Gastrocnemius medialis (tissue), 4 donors: ENCODE results near the gene UQCRH. TPM values are rescaled to one million over a fixed set of nuclear protein-coding genes. Genes with fewer than 3 reads are reported as not detected.
A peak's percentile ranks its signal among the peaks of the same experiment; 100 is the strongest.

ENCODE experiments used
- ATAC-seq, 2 donors: fragments of 150-250 bp; one replicate each; pipeline ENCODE4 v1.9.1; 2016
- DNase-seq, 2 donors: peaks; one replicate each; pipeline ENCODE4 v3.0.0-alpha.2; 2019
- H3K27ac ChIP-seq, 4 donors: fragments of 200-600 bp; sonication (generic); 1 replicate in 1 of 4; 2 replicates in 3 of 4; pipeline ENCODE4 v1.5.1; 2016 to 2018; ENCODE audit warnings: mild to moderate bottlenecking in 2 of 4, moderate library complexity in 1 of 4
- H3K27me3 ChIP-seq, 3 donors: fragments of 200-600 bp; sonication (generic) in 2 of 3; 1 replicate in 1 of 3; 2 replicates in 2 of 3; pipeline versions ENCODE4 v1.5.1 to v1.6.0; 2016 to 2019; ENCODE audit warnings: mild to moderate bottlenecking in 1 of 3, moderate library complexity in 1 of 3
- H3K36me3 ChIP-seq, 2 donors: fragments of 200-600 bp; sonication (generic) in 1 of 2; one replicate each; pipeline ENCODE4 v1.5.1; 2017 to 2018
- H3K4me1 ChIP-seq, 2 donors: fragments of 200-600 bp; sonication (generic) in 1 of 2; one replicate each; pipeline ENCODE4 v1.5.1; 2016 to 2017; ENCODE audit warnings: mild to moderate bottlenecking in 2 of 2
- H3K4me3 ChIP-seq, 4 donors: fragments of 200-600 bp; sonication (generic) in 3 of 4; 1 replicate in 1 of 4; 2 replicates in 3 of 4; pipeline ENCODE4 v1.5.1; 2016 to 2019; ENCODE audit warnings: mild to moderate bottlenecking in 2 of 4
- H3K9me3 ChIP-seq, 3 donors: fragments of 200-600 bp; sonication (generic) in 2 of 3; 1 replicate in 1 of 3; 2 replicates in 2 of 3; pipeline ENCODE4 v1.5.1; 2016 to 2019
- POLR2A ChIP-seq, 2 donors: fragments of 450-650 bp; IDR thresholded peaks; one replicate each; pipeline ENCODE4 v1.6.1; 2017; ENCODE audit warnings: antibody characterized with exemption in 2 of 2, mild to moderate bottlenecking in 2 of 2, moderate library complexity in 2 of 2
- in situ Hi-C, 4 donors: fragments of 200-750 bp; cut with MboI; loops; one replicate each; pipeline versions ENCODE4 v1.15.0 to v1.8.0; 2017; ENCODE audit warnings: low sequenced_read_pairs in 4 of 4
- intact Hi-C: fragments of 100-400 bp; cut with DNase I; formaldehyde crosslinking; loops from one replicate; pipeline ENCODE4 v1.15.1; 2023; ENCODE audit warnings: low total_unique reads
- total RNA-seq, 4 donors: library from RNA; depleted of rRNA; stranded (reverse); fragments of >200 nt; gene quantifications; one replicate each; pipeline versions ENCODE4 v1.1.0 to v1.2.3, GENCODE V29; 2016
- TF ChIP-seq, protein P1 (sequence below), 5 experiments: fragments of 450-650 bp in 3 of 5; fragments of 200-600 bp in 2 of 5; sonication (generic) in 2 of 5; IDR thresholded peaks in 4 of 5; conservative IDR thresholded peaks in 1 of 5; 1 replicate in 4 of 5; 2 replicates in 1 of 5; pipeline ENCODE4 v1.5.1; 2016 to 2019; ENCODE audit warnings: antibody characterized with exemption in 5 of 5, mild to moderate bottlenecking in 3 of 5, moderate library complexity in 3 of 5

The UQCRH gene
- total RNA-seq, 4 donors from 2014 or later = 415 to 695 (median 493) TPM

DNA sequence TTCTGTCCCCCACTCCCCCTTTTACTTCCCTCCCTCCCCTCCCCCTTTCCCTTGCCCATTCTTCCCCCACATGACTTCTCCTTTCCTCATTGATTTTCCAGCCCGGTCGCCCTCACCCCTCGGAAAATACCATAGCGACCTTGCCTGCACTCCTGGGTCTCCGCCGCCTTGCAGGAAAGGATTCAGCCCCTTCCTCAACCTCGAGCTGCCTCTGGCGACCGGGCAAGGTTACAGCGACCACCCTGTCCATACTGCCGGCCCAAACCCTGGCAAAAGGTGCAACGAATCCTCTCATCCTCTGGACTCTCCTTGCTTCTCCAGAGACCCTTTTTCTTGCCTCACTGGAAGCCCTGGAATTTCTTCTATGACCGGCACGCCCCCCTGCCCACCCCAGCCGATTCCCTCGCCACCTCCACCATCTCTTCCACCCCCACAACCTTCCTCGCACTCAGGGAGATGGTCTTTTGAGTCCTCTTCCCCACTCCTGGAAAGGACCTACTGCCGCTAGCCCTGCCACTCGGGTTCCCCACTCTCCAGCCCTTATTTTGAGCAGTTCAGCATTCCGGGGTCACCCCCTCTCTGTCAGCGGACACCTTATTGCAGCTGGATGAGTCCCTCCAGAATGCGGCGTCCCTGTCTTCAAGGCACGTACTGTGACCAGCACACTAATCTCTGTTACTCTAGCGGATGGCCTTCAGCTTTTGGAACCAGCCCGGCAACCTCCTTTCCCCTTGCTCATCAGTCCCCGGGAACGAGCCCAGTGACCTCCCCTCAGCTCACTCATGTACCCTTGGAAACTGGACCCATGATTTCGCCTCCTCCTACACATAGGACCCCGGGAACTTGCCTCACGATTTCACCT lies 38.0 kb downstream of the UQCRH start:
- ATAC-seq = no peak
- H3K36me3 ChIP-seq = peaks cover 0 to 23% of the 10 kb centered on the region in 2 donors
- TF ChIP-seq POLR2A (IDR thresholded peaks at IDR 0.05) = no peak
- TF ChIP-seq, protein P1, sequence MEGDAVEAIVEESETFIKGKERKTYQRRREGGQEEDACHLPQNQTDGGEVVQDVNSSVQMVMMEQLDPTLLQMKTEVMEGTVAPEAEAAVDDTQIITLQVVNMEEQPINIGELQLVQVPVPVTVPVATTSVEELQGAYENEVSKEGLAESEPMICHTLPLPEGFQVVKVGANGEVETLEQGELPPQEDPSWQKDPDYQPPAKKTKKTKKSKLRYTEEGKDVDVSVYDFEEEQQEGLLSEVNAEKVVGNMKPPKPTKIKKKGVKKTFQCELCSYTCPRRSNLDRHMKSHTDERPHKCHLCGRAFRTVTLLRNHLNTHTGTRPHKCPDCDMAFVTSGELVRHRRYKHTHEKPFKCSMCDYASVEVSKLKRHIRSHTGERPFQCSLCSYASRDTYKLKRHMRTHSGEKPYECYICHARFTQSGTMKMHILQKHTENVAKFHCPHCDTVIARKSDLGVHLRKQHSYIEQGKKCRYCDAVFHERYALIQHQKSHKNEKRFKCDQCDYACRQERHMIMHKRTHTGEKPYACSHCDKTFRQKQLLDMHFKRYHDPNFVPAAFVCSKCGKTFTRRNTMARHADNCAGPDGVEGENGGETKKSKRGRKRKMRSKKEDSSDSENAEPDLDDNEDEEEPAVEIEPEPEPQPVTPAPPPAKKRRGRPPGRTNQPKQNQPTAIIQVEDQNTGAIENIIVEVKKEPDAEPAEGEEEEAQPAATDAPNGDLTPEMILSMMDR (IDR thresholded peaks at IDR 0.05 in 4 of 5, conservative IDR thresholded peaks at IDR 0.05 in 1 of 5) = no peak
- peak in 1 of 2 donors; percentile 21 for DNase-seq
- H3K4me3 ChIP-seq = peak overlapping the region; percentile 66 to 83 (median 77)
- no peaks in the 10 kb centered on the region for H3K27me3 ChIP-seq
- no peaks in the 10 kb centered on the region for H3K9me3 ChIP-seq
- H3K4me1 ChIP-seq = peaks cover 16 to 20% of the 10 kb centered on the region in 2 donors
- intact Hi-C loops = loop anchor here (2.0 to 5.0 kb wide), 2 partner anchors 54 to 95 kb away; partner anchors contain the start of gene RAD54L
- peak overlapping the region; percentile 91 to 99 (median 94) for H3K27ac ChIP-seq
- in situ Hi-C loops = no loop called here

DNA sequence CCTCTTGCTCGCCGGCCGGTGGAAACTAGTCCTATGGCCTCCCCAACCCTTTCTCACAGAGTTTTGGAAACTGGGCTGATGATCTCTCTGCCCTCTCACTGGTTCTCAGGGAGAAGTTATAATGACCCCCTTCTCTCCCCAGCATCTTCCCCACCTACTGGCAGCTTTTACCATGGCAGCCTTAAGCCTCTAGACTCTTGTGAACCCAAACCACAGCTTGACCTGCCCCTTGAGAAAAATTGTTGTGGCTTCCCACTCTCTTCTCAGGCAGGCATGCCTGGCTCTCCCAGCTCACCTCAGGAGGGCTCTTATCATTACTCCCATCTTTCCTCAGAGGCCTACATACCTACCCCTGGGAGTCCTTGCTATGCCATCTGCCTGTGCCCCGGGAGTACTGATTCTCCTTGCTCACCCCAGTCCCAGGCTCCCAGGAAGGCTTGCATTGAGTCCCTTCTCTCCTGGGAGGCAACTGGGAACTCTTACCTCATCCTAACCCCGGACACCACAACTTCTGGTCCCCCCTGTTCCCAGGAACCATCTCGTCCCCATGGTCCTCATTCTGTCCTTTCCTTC lies 38.7 kb downstream of the UQCRH start:
- H3K27ac ChIP-seq = peak overlapping the region; percentile 91 to 99 (median 94)
- H3K4me1 ChIP-seq = peaks cover 16 to 20% of the 10 kb centered on the region in 2 donors
- no peak overlapping the region for H3K4me3 ChIP-seq
- no peak for TF ChIP-seq POLR2A (IDR thresholded peaks at IDR 0.05)
- TF ChIP-seq, protein P1 (IDR thresholded peaks at IDR 0.05 in 4 of 5, conservative IDR thresholded peaks at IDR 0.05 in 1 of 5) = no peak
- in situ Hi-C loops (no loop called here), intact Hi-C loops (loop anchor here (5.0 kb wide), 1 partner anchor 55 kb away; no protein-coding TSS in a partner anchor)
- no peaks in the 10 kb centered on the region for H3K27me3 ChIP-seq
- no peak for DNase-seq
- H3K9me3 ChIP-seq = no peaks in the 10 kb centered on the region
- peaks cover 0 to 30% of the 10 kb centered on the region in 2 donors for H3K36me3 ChIP-seq
- no peak for ATAC-seq

DNA sequence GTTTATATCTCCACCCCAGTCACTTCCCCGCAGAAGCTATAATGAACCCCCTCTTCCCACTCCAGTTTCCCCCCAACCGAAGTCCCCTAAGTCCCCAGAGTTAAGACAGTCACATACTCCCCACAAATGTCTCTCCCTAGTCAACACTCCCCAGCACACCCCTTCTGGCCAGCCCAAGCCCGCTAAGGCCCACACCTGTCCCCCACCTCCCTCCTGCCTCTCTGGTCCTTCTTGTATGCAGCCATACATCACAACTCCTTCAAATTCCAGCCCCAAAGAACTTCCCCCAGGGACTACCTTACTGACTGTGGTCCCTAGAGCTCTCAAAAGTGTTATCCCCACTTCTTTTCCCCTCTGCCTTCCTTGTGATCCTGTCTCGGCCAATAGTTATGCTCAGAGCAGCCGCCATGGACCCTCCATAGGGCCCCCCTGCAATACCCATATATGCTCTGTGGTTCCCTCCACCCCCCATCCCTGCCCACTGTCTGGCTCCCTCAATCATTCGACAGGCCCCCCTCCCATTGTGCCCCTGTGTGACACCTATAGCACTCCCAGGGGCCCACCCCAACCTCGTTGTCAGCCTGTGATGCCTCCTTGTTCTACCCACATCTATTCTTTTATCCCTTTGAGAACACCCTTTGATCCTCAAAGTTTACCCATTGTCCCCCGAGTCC lies 39.3 kb downstream of the UQCRH start:
- no peaks in the 10 kb centered on the region for H3K27me3 ChIP-seq
- H3K27ac ChIP-seq = peak overlapping the region; percentile 91 to 99 (median 94)
- no peak for ATAC-seq
- no peaks in the 10 kb centered on the region for H3K9me3 ChIP-seq
- DNase-seq = no peak
- H3K4me3 ChIP-seq = no peak overlapping the region
- peaks cover 16 to 20% of the 10 kb centered on the region in 2 donors for H3K4me1 ChIP-seq
- H3K36me3 ChIP-seq = peaks cover 0 to 34% of the 10 kb centered on the region in 2 donors
- in situ Hi-C loops (no loop called here), intact Hi-C loops (loop anchor here (5.0 kb wide), 1 partner anchor 56 kb away; no protein-coding TSS in a partner anchor)
- TF ChIP-seq POLR2A (IDR thresholded peaks at IDR 0.05) = no peak
- TF ChIP-seq, protein P1 (IDR thresholded peaks at IDR 0.05 in 4 of 5, conservative IDR thresholded peaks at IDR 0.05 in 1 of 5) = no peak

DNA sequence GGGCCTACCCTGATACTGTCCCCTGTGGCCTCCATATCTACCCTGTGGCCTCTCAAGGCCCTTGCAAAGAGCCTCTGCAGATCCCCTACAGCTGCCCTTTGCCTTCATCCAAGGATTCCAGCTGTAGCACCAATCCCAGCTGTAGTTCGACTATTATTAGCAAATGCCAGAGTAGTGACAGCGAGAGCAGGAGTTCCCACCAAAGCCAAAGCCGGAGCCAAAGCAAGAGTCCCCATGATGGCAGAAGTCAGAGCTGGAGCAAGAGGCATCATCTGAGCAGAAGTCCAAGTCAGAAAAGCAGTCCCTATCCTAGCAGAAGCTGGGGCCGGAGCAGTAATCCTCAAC lies 39.8 kb downstream of the UQCRH start:
- Histone ChIP-seq H3K36me3 (peaks cover 0 to 34% of the 10 kb centered on the region in 2 donors), H3K4me1 (peaks cover 16 to 20% of the 10 kb centered on the region in 2 donors), H3K9me3 (no peaks in the 10 kb centered on the region), H3K4me3 (no peak overlapping the region), H3K27me3 (no peaks in the 10 kb centered on the region), H3K27ac (peak overlapping the region; percentile 91 to 99 (median 94))
- in situ Hi-C loops (no loop called here), intact Hi-C loops (loop anchor here (5.0 kb wide), 1 partner anchor 56 kb away; no protein-coding TSS in a partner anchor)
- no peak for DNase-seq
- no peak for TF ChIP-seq POLR2A (IDR thresholded peaks at IDR 0.05)
- TF ChIP-seq, protein P1 (IDR thresholded peaks at IDR 0.05 in 4 of 5, conservative IDR thresholded peaks at IDR 0.05 in 1 of 5) = no peak
- ATAC-seq = no peak
